HG02852 (cell line): Measurements from ENCODE around the gene SNED1.

Experiments
- ATAC-seq: cut with Tn5 transposase; IDR thresholded peaks from one replicate; pipeline ENCODE4 v1.9.1; 2021; ENCODE audit warnings: mild to moderate bottlenecking, moderate library complexity; ENCODE audit not compliant: unreplicated experiment

Gene SNED1

GRCh38 chr2:241020629-241021190 is 22.3 kb downstream of the SNED1 start:
- ATAC-seq: no peak

GRCh38 chr2:241025639-241026038 is 27.2 kb downstream of the SNED1 start:
- no peak for ATAC-seq

GRCh38 chr2:241029599-241030332 is 31.3 kb downstream of the SNED1 start:
- no peak for ATAC-seq

GRCh38 chr2:241030333-241030680 is 31.9 kb downstream of the SNED1 start:
- no peak for ATAC-seq

GRCh38 chr2:241030883-241031282 is 32.5 kb downstream of the SNED1 start:
- no peak for ATAC-seq

- ATAC-seq: no peak
These were observed 33.2 kb downstream of the SNED1 start for GRCh38 chr2:241031436-241032165.

- ATAC-seq: no peak
These were observed 35.0 kb downstream of the SNED1 start for GRCh38 chr2:241033336-241033987.

- no peak for ATAC-seq
These were observed 35.6 kb downstream of the SNED1 start for GRCh38 chr2:241033994-241034393.

GRCh38 chr2:241034490-241035141 is 36.2 kb downstream of the SNED1 start:
- no peak for ATAC-seq

- ATAC-seq: no peak
These were observed 36.9 kb downstream of the SNED1 start for GRCh38 chr2:241035142-241035817.

GRCh38 chr2:241035818-241036396 is 37.5 kb downstream of the SNED1 start:
- ATAC-seq: peak; percentile 8

- peak; percentile 66 for ATAC-seq
These were observed 38.1 kb downstream of the SNED1 start for GRCh38 chr2:241036397-241036963.

GRCh38 chr2:241036964-241037421 is 38.6 kb downstream of the SNED1 start:
- no peak for ATAC-seq

- ATAC-seq: no peak
These were observed 39.1 kb downstream of the SNED1 start for GRCh38 chr2:241037498-241037897.

GRCh38 chr2:241038374-241039180 is 40.2 kb downstream of the SNED1 start:
- no peak for ATAC-seq

- ATAC-seq: no peak
These were observed 41.0 kb downstream of the SNED1 start for GRCh38 chr2:241039416-241039815.

- no peak for ATAC-seq
These were observed 41.8 kb downstream of the SNED1 start for GRCh38 chr2:241040081-241040803.

- peak; percentile 74 for ATAC-seq
These were observed 43.3 kb downstream of the SNED1 start for GRCh38 chr2:241041589-241042158.
